Adrenal gland (tissue), 5 donors: Measurements from ENCODE around the gene SHLD2.
"Not testable (repeated sequence)": the region's sequence is repeated elsewhere in the genome, so short reads cannot be mapped to it uniquely, and the experiment has no call there.

Experiments used
- CTCF ChIP-seq, 6 experiments: fragments of 450-650 bp in 4 of 6; fragments of 200-600 bp in 2 of 6; sonication (generic) in 1 of 6; IDR thresholded peaks; 1 replicate in 5 of 6; 2 replicates in 1 of 6; pipeline versions ENCODE4 v1.5.1 to v1.8.0; 2016 to 2021; ENCODE audit warnings: antibody characterized with exemption in 6 of 6, mild to moderate bottlenecking in 2 of 6, moderate library complexity in 1 of 6
- POLR2A ChIP-seq, 2 donors: fragments of 450-650 bp; IDR thresholded peaks; one replicate each; pipeline ENCODE4 v1.6.1; 2017; ENCODE audit warnings: antibody characterized with exemption in 2 of 2, mild to moderate bottlenecking in 2 of 2, moderate library complexity in 1 of 2
- donor health status: DM: no; HTN: no; CAD: no.

GRCh38 chr10:87177587-87177986 is 82.6 kb downstream of the SHLD2 start:
- not testable (repeated sequence) for TF ChIP-seq POLR2A, CTCF (IDR thresholded peaks at IDR 0.05)
